ENCODE results near the gene RAD21L1. TPM values are rescaled to one million over a fixed set of nuclear protein-coding genes. Genes with fewer than 3 reads are reported as not detected.

RAD21L1 gene
- total RNA-seq, 1 donor from 2014 or later = not detected

GRCh38 chr20:1297486-1297885 is 71.6 kb downstream of the RAD21L1 start:
- intact Hi-C loops (cut with DNase I) = no loop called here
- H3K27ac ChIP-seq = no peak overlapping the region
- H3K4me3 ChIP-seq = no peak overlapping the region
- H3K9me3 ChIP-seq = no peaks in the 10 kb centered on the region
- no peak for TF ChIP-seq POLR2A (IDR thresholded peaks at IDR 0.05)
- no peak for DNase-seq (ENCODE audit: extremely low spot score in 2 of 2)
- no peaks in the 10 kb centered on the region for H3K27me3 ChIP-seq
- no peaks in the 10 kb centered on the region for H3K4me1 ChIP-seq
- H3K36me3 ChIP-seq = no peaks in the 10 kb centered on the region

- Histone ChIP-seq H3K27me3 (no peaks in the 10 kb centered on the region), H3K4me3 (no peak overlapping the region), H3K27ac (no peak overlapping the region), H3K36me3 (no peaks in the 10 kb centered on the region), H3K9me3 (no peaks in the 10 kb centered on the region), H3K4me1 (no peaks in the 10 kb centered on the region)
- DNase-seq (ENCODE audit: extremely low spot score in 2 of 2) = no peak
- intact Hi-C loops (cut with DNase I) = no loop called here
- TF ChIP-seq, protein P1, sequence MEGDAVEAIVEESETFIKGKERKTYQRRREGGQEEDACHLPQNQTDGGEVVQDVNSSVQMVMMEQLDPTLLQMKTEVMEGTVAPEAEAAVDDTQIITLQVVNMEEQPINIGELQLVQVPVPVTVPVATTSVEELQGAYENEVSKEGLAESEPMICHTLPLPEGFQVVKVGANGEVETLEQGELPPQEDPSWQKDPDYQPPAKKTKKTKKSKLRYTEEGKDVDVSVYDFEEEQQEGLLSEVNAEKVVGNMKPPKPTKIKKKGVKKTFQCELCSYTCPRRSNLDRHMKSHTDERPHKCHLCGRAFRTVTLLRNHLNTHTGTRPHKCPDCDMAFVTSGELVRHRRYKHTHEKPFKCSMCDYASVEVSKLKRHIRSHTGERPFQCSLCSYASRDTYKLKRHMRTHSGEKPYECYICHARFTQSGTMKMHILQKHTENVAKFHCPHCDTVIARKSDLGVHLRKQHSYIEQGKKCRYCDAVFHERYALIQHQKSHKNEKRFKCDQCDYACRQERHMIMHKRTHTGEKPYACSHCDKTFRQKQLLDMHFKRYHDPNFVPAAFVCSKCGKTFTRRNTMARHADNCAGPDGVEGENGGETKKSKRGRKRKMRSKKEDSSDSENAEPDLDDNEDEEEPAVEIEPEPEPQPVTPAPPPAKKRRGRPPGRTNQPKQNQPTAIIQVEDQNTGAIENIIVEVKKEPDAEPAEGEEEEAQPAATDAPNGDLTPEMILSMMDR (IDR thresholded peaks at IDR 0.05) = no peak
- TF ChIP-seq POLR2AphosphoS5 (IDR thresholded peaks at IDR 0.05; ENCODE audit: insufficient read depth in 1 of 2, low read depth in 1 of 2) (no peak), POLR2A (IDR thresholded peaks at IDR 0.05) (no peak)
Measured at GRCh38 chr20:1298166-1298565, 72.3 kb downstream of the RAD21L1 start.

DNA sequence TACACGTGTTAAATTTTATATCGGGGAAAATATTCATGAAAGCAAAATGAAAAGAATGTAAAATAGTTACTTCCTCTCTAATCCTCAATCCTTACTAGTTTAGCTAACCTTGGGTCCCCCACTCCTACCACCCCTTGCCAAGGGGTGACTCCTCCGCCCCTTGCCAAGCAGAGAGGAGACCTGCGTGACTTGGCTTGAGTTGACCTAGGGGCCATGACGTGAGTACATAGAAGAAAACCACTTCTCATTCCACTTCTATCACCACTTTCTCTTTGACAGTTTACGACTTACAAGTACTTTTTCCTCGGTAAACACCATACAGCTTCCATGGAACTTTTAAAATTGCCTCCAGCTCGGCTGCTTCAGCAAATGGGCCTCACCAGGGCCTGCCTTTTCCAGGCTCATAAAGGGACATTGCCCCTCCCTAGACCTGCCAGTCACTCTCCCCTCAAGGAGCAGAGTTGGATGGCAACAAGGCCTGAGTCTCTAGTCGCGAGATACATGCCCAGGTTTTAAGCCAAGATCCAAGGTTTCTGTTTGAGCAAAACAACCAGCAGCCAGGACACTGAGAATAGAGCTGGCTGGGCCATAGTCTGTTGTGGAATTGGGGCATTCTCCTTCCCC is 73.2 kb downstream of the RAD21L1 start:
- H3K27me3 ChIP-seq = no peaks in the 10 kb centered on the region
- no peaks in the 10 kb centered on the region for H3K9me3 ChIP-seq
- H3K27ac ChIP-seq = no peak overlapping the region
- DNase-seq (ENCODE audit: extremely low spot score in 2 of 2) = no peak
- no peak overlapping the region for H3K4me3 ChIP-seq
- intact Hi-C loops (cut with DNase I) = no loop called here
- TF ChIP-seq POLR2AphosphoS5 (IDR thresholded peaks at IDR 0.05; ENCODE audit: insufficient read depth in 1 of 2, low read depth in 1 of 2) (no peak), POLR2A (IDR thresholded peaks at IDR 0.05) (no peak)
- TF ChIP-seq, protein P1 (IDR thresholded peaks at IDR 0.05) = no peak
- H3K4me1 ChIP-seq = no peaks in the 10 kb centered on the region
- no peaks in the 10 kb centered on the region for H3K36me3 ChIP-seq

DNA sequence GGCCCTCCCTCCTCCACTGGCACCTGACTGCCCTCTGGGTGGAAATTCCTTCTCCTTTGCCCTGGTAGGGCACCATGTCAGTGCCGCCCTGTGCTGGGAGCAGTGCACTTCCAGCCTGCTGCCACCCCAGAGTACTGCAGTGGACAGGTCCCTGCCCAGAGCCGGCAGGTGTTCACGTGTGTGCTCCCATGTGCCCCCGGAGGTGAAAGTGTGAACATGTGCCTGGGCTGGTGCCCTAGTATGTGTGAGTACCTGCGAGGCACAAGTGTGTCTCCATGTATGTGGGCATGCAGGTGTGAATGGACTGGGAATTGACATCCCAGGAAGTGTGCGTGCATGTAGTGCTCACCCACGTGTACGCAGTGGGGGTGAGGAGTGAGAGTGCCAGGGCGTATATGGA is 73.7 kb downstream of the RAD21L1 start:
- Histone ChIP-seq H3K27me3 (no peaks in the 10 kb centered on the region), H3K4me3 (no peak overlapping the region), H3K36me3 (no peaks in the 10 kb centered on the region), H3K4me1 (no peaks in the 10 kb centered on the region), H3K9me3 (no peaks in the 10 kb centered on the region), H3K27ac (no peak overlapping the region)
- no peak for TF ChIP-seq POLR2A (IDR thresholded peaks at IDR 0.05)
- TF ChIP-seq POLR2AphosphoS5 (IDR thresholded peaks at IDR 0.05; ENCODE audit: insufficient read depth in 1 of 2, low read depth in 1 of 2) = no peak
- TF ChIP-seq, protein P1 (IDR thresholded peaks at IDR 0.05) = no peak
- no peak for DNase-seq (ENCODE audit: extremely low spot score in 2 of 2)
- intact Hi-C loops (cut with DNase I) = no loop called here

- Histone ChIP-seq H3K4me3 (no peak overlapping the region), H3K4me1 (no peaks in the 10 kb centered on the region), H3K27me3 (no peaks in the 10 kb centered on the region), H3K36me3 (no peaks in the 10 kb centered on the region), H3K9me3 (no peaks in the 10 kb centered on the region), H3K27ac (no peak overlapping the region)
- no peak for DNase-seq (ENCODE audit: extremely low spot score in 2 of 2)
- TF ChIP-seq, protein P1 (IDR thresholded peaks at IDR 0.05) = no peak
- no peak for TF ChIP-seq POLR2AphosphoS5 (IDR thresholded peaks at IDR 0.05; ENCODE audit: insufficient read depth in 1 of 2, low read depth in 1 of 2)
- no peak for TF ChIP-seq POLR2A (IDR thresholded peaks at IDR 0.05)
- intact Hi-C loops (cut with DNase I) = no loop called here
Measured at GRCh38 chr20:1300083-1300840, 74.4 kb downstream of the RAD21L1 start.
